Trophoblast cell (in vitro differentiated cells and primary cell): ENCODE measurements around the gene SLC25A33.

ENCODE experiments used
- DNase-seq, 2 donors: peaks; one replicate each; pipeline ENCODE4 v3.0.0-alpha.2; 2016
- H2AFZ ChIP-seq: 2 replicates; pipeline ENCODE4 v1.6.1; 2013; ENCODE audit warnings: low read length, moderate library complexity, mild to moderate bottlenecking; ENCODE audit not compliant: insufficient read depth, poor library complexity
- H2AK5ac ChIP-seq: 2 replicates; pipeline ENCODE4 v1.6.1; 2013; ENCODE audit warnings: mild to moderate bottlenecking, low read length
- H2BK120ac ChIP-seq: 2 replicates; pipeline ENCODE4 v1.6.1; 2013; ENCODE audit warnings: low read length, mild to moderate bottlenecking, moderate library complexity; ENCODE audit not compliant: insufficient read depth, poor library complexity
- H2BK12ac ChIP-seq: 2 replicates; pipeline ENCODE4 v1.6.1; 2013; ENCODE audit warnings: mild to moderate bottlenecking, low read length, moderate library complexity
- H2BK5ac ChIP-seq: 2 replicates; pipeline ENCODE4 v1.6.1; 2013; ENCODE audit warnings: low read length, low read depth, moderate library complexity, mild to moderate bottlenecking; ENCODE audit not compliant: poor library complexity
- H3K14ac ChIP-seq: 2 replicates; pipeline ENCODE4 v1.6.1; 2013; ENCODE audit warnings: mild to moderate bottlenecking, low read length
- H3K18ac ChIP-seq: 2 replicates; pipeline ENCODE4 v1.6.1; 2013; ENCODE audit warnings: mild to moderate bottlenecking, low read length
- H3K23ac ChIP-seq: 2 replicates; pipeline ENCODE4 v1.6.1; 2013; ENCODE audit warnings: low read length
- H3K27ac ChIP-seq: 2 replicates; pipeline ENCODE4 v1.5.1; 2013; ENCODE audit warnings: low read depth, mild to moderate bottlenecking, inconsistent platforms, low read length, moderate library complexity
- H3K27me3 ChIP-seq: 2 replicates; pipeline ENCODE4 v1.6.1; 2013; ENCODE audit warnings: inconsistent platforms, mild to moderate bottlenecking, low read length, moderate library complexity; ENCODE audit not compliant: insufficient read depth
- H3K36me3 ChIP-seq, 2 experiments: 1 replicate in 1 of 2; 2 replicates in 1 of 2; pipeline ENCODE4 v1.6.1; 2013; ENCODE audit warnings: low read length in 2 of 2, mild to moderate bottlenecking in 2 of 2, moderate library complexity in 1 of 2; ENCODE audit not compliant: insufficient read depth in 2 of 2, control insufficient read depth in 1 of 2
- H3K4ac ChIP-seq: 2 replicates; pipeline ENCODE4 v1.6.1; 2013; ENCODE audit warnings: low read depth, mild to moderate bottlenecking, low read length, moderate library complexity
- H3K4me1 ChIP-seq, 2 experiments: 1 replicate in 1 of 2; 2 replicates in 1 of 2; pipeline ENCODE4 v1.6.1; 2013; ENCODE audit warnings: low read length in 2 of 2, mild to moderate bottlenecking in 2 of 2, moderate library complexity in 1 of 2; ENCODE audit not compliant: insufficient read depth in 2 of 2, control insufficient read depth in 1 of 2
- H3K4me2 ChIP-seq: 2 replicates; pipeline ENCODE4 v1.6.1; 2013; ENCODE audit warnings: inconsistent platforms, mild to moderate bottlenecking, low read length, moderate library complexity
- H3K4me3 ChIP-seq: 2 replicates; pipeline ENCODE4 v1.5.1; 2013; ENCODE audit warnings: mild to moderate bottlenecking, low read depth, low read length, inconsistent platforms
- H3K79me1 ChIP-seq: one replicate; pipeline ENCODE4 v1.6.1; 2013; ENCODE audit warnings: low read length
- H3K79me2 ChIP-seq: 2 replicates; pipeline ENCODE4 v1.6.1; 2013; ENCODE audit warnings: low read length, mild to moderate bottlenecking; ENCODE audit not compliant: control insufficient read depth, insufficient read depth, poor library complexity
- H3K9ac ChIP-seq: 2 replicates; pipeline ENCODE4 v1.6.1; 2013; ENCODE audit warnings: mild to moderate bottlenecking, low read length
- H3K9me3 ChIP-seq: 2 replicates; pipeline ENCODE4 v1.6.1; 2013; ENCODE audit warnings: low read depth, mild to moderate bottlenecking, control low read depth, inconsistent platforms, low read length; ENCODE audit not compliant: insufficient read depth
- H4K12ac ChIP-seq: 2 replicates; pipeline ENCODE4 v1.6.1; 2013; ENCODE audit warnings: low read depth, mild to moderate bottlenecking, low read length, moderate library complexity
- H4K8ac ChIP-seq: 2 replicates; pipeline ENCODE4 v1.6.1; 2013; ENCODE audit warnings: low read depth, mild to moderate bottlenecking, low read length, moderate library complexity
- H4K91ac ChIP-seq: one replicate; pipeline ENCODE4 v1.6.1; 2013; ENCODE audit warnings: low read depth, mild to moderate bottlenecking, low read length, moderate library complexity
- WGBS: extraction: QIAGEN DNeasy Blood & Tissue Kit; methylation state at CpG from one replicate; pipeline ENCODE4 v1.1.7; 2013; ENCODE audit warnings: missing lambda C conversion rate; ENCODE audit not compliant: insufficient read length, insufficient coverage; ENCODE audit errors: extremely low coverage; 5-methylcytosine and 5-hydroxymethylcytosine counted together

The SLC25A33 gene

GRCh38 chr1:9615316-9616063 lies 76.2 kb downstream of the SLC25A33 start:
- DNase-seq = peak in 1 of 2 donors; percentile 34
- no peak overlapping the region for H2BK5ac ChIP-seq

GRCh38 chr1:9618909-9619679 lies 79.8 kb downstream of the SLC25A33 start:
- Histone ChIP-seq H4K91ac (no peak overlapping the region), H3K4me1 (no peaks in the 10 kb centered on the region), H3K9me3 (no peaks in the 10 kb centered on the region), H3K79me2 (no peaks in the 10 kb centered on the region), H3K18ac (no peak overlapping the region), H3K4me2 (no peak overlapping the region), H4K12ac (no peak overlapping the region), H3K4ac (no peak overlapping the region), H3K27me3 (no peaks in the 10 kb centered on the region), H3K4me3 (no peak overlapping the region), H2BK5ac (no peak overlapping the region), H2BK120ac (no peak overlapping the region), H3K23ac (no peak overlapping the region), H2AFZ (no peak overlapping the region), H2BK12ac (no peak overlapping the region), H2AK5ac (no peak overlapping the region), H3K14ac (no peak overlapping the region), H3K9ac (no peak overlapping the region), H3K27ac (no peak overlapping the region), H4K8ac (no peak overlapping the region), H3K36me3 (no peaks in the 10 kb centered on the region), H3K79me1 (no peaks in the 10 kb centered on the region)
- no peak for DNase-seq
- WGBS = no CpG with 5 or more reads among the region's 18 CpGs

More at GRCh38 chr1:9615316-9616063, 76.2 kb downstream of the SLC25A33 start:
- Histone ChIP-seq H4K91ac (no peak overlapping the region), H3K4ac (no peak overlapping the region), H3K79me1 (no peaks in the 10 kb centered on the region), H2BK120ac (no peak overlapping the region), H3K79me2 (no peaks in the 10 kb centered on the region), H3K23ac (no peak overlapping the region), H3K9me3 (no peaks in the 10 kb centered on the region), H3K18ac (no peak overlapping the region), H2AK5ac (no peak overlapping the region), H3K14ac (no peak overlapping the region), H3K27ac (no peak overlapping the region), H4K8ac (no peak overlapping the region), H4K12ac (no peak overlapping the region), H2BK12ac (no peak overlapping the region), H2AFZ (no peak overlapping the region), H3K4me1 (no peaks in the 10 kb centered on the region), H3K4me3 (no peak overlapping the region), H3K27me3 (no peaks in the 10 kb centered on the region), H3K4me2 (no peak overlapping the region), H3K36me3 (peaks cover 20 to 24% of the 10 kb centered on the region in 2 experiments), H3K9ac (no peak overlapping the region)
- WGBS = no CpG with 5 or more reads among the region's 16 CpGs

- Histone ChIP-seq H3K9ac (no peak overlapping the region), H3K14ac (no peak overlapping the region), H3K27ac (no peak overlapping the region), H2AK5ac (no peak overlapping the region), H3K4ac (no peak overlapping the region), H3K79me1 (no peaks in the 10 kb centered on the region), H3K4me3 (no peak overlapping the region), H3K4me2 (no peak overlapping the region), H4K12ac (no peak overlapping the region), H3K18ac (no peak overlapping the region), H2BK5ac (no peak overlapping the region), H3K36me3 (no peaks in the 10 kb centered on the region), H4K91ac (no peak overlapping the region), H2AFZ (no peak overlapping the region), H2BK120ac (no peak overlapping the region), H2BK12ac (no peak overlapping the region), H3K23ac (no peak overlapping the region), H3K9me3 (no peaks in the 10 kb centered on the region), H3K27me3 (no peaks in the 10 kb centered on the region), H4K8ac (no peak overlapping the region), H3K4me1 (no peaks in the 10 kb centered on the region), H3K79me2 (no peaks in the 10 kb centered on the region)
- no peak for DNase-seq
Observed at GRCh38 chr1:9621032-9621431, 81.8 kb downstream of the SLC25A33 start.

GRCh38 chr1:9624081-9624480 lies 84.8 kb downstream of the SLC25A33 start:
- WGBS = no CpG with 5 or more reads among the region's 2 CpGs
- no peak overlapping the region for H3K18ac ChIP-seq
- H2BK12ac ChIP-seq = no peak overlapping the region
- H3K27ac ChIP-seq = no peak overlapping the region
- H4K12ac ChIP-seq = no peak overlapping the region
- no peak overlapping the region for H2AK5ac ChIP-seq
- H3K4ac ChIP-seq = no peak overlapping the region
- no peak overlapping the region for H3K14ac ChIP-seq
- H2BK5ac ChIP-seq = no peak overlapping the region
- H3K79me1 ChIP-seq = no peaks in the 10 kb centered on the region
- H3K9me3 ChIP-seq = no peaks in the 10 kb centered on the region
- H2AFZ ChIP-seq = no peak overlapping the region
- H3K79me2 ChIP-seq = no peaks in the 10 kb centered on the region
- H3K23ac ChIP-seq = no peak overlapping the region
- H3K4me3 ChIP-seq = no peak overlapping the region
- H3K36me3 ChIP-seq = no peaks in the 10 kb centered on the region
- no peak overlapping the region for H3K9ac ChIP-seq
- no peaks in the 10 kb centered on the region for H3K4me1 ChIP-seq
- no peak overlapping the region for H4K8ac ChIP-seq
- no peaks in the 10 kb centered on the region for H3K27me3 ChIP-seq
- no peak overlapping the region for H3K4me2 ChIP-seq
- no peak for DNase-seq
- H2BK120ac ChIP-seq = no peak overlapping the region
- no peak overlapping the region for H4K91ac ChIP-seq
